Measurements from ENCODE around the gene HECTD2. TPM values are rescaled to one million over a fixed set of nuclear protein-coding genes. Genes with fewer than 3 reads are reported as not detected.

The HECTD2 gene
- total and polyA plus RNA-seq, 7 donors: 2.4 to 29.3 (median 25.5) TPM

- Histone ChIP-seq H3K4me3 (no peak overlapping the region), H3K36me3 (peaks cover 0 to 77% (median 18%) of the 10 kb centered on the region in 4 donors), H3K9me3 (no peaks in the 10 kb centered on the region), H3K27me3 (no peaks in the 10 kb centered on the region), H3K4me1 (no peaks in the 10 kb centered on the region), H3K27ac (no peak overlapping the region)
- TF ChIP-seq EP300 (IDR thresholded peaks at IDR 0.05) (no peak), CTCF (IDR thresholded peaks at IDR 0.05) (no peak), POLR2A (IDR thresholded peaks at IDR 0.05) (no peak), POLR2AphosphoS5 (IDR thresholded peaks at IDR 0.05) (no peak)
- intact Hi-C loops (cut with DNase I): no loop called here
- WGBS, 2 donors: 94 to 98% methylated on average over 1 of the region's 1 CpG
- no peak for DNase-seq
Measured at GRCh38 chr10:91465261-91465660, 55.1 kb downstream of the HECTD2 start.

GRCh38 chr10:91467114-91467513 is 57.0 kb downstream of the HECTD2 start:
- Histone ChIP-seq H3K27ac (no peak overlapping the region), H3K9me3 (no peaks in the 10 kb centered on the region), H3K36me3 (peaks cover 0 to 59% (median 15%) of the 10 kb centered on the region in 4 donors), H3K27me3 (no peaks in the 10 kb centered on the region), H3K4me3 (no peak overlapping the region), H3K4me1 (no peaks in the 10 kb centered on the region)
- TF ChIP-seq CTCF (IDR thresholded peaks at IDR 0.05) (no peak), POLR2A (IDR thresholded peaks at IDR 0.05) (no peak), POLR2AphosphoS5 (IDR thresholded peaks at IDR 0.05) (no peak), EP300 (IDR thresholded peaks at IDR 0.05) (no peak)
- intact Hi-C loops (cut with DNase I): no loop called here
- 96 to 98% methylated on average over 4 of the region's 4 CpGs for WGBS, 2 donors
- DNase-seq: no peak

GRCh38 chr10:91471602-91472001 is 61.5 kb downstream of the HECTD2 start:
- H3K4me3 ChIP-seq: no peak overlapping the region
- H3K36me3 ChIP-seq: peaks cover 0 to 16% (median 7%) of the 10 kb centered on the region in 4 donors
- H3K27me3 ChIP-seq: no peaks in the 10 kb centered on the region
- DNase-seq: no peak
- intact Hi-C loops (cut with DNase I): no loop called here
- H3K4me1 ChIP-seq: no peaks in the 10 kb centered on the region
- WGBS, 2 donors: 93 to 96% methylated on average over 1 of the region's 1 CpG
- H3K27ac ChIP-seq: no peak overlapping the region
- no peaks in the 10 kb centered on the region for H3K9me3 ChIP-seq
- TF ChIP-seq CTCF (IDR thresholded peaks at IDR 0.05) (no peak), POLR2AphosphoS5 (IDR thresholded peaks at IDR 0.05) (no peak), POLR2A (IDR thresholded peaks at IDR 0.05) (no peak), EP300 (IDR thresholded peaks at IDR 0.05) (no peak)

GRCh38 chr10:91472911-91473310 is 62.8 kb downstream of the HECTD2 start:
- Histone ChIP-seq H3K4me1 (no peaks in the 10 kb centered on the region), H3K9me3 (no peaks in the 10 kb centered on the region), H3K27ac (no peak overlapping the region), H3K36me3 (peaks cover 0 to 3% (median 0%) of the 10 kb centered on the region in 4 donors), H3K4me3 (no peak overlapping the region), H3K27me3 (no peaks in the 10 kb centered on the region)
- DNase-seq: no peak
- TF ChIP-seq POLR2AphosphoS5 (IDR thresholded peaks at IDR 0.05) (no peak), EP300 (IDR thresholded peaks at IDR 0.05) (no peak), POLR2A (IDR thresholded peaks at IDR 0.05) (no peak), CTCF (IDR thresholded peaks at IDR 0.05) (no peak)
- 95% methylated on average over 2 of the region's 2 CpGs for WGBS, 2 donors
- intact Hi-C loops (cut with DNase I): no loop called here

GRCh38 chr10:91474009-91474408 is 63.9 kb downstream of the HECTD2 start:
- intact Hi-C loops (cut with DNase I): no loop called here
- Histone ChIP-seq H3K36me3 (no peaks in the 10 kb centered on the region), H3K9me3 (no peaks in the 10 kb centered on the region), H3K4me3 (no peak overlapping the region), H3K27ac (no peak overlapping the region), H3K27me3 (no peaks in the 10 kb centered on the region), H3K4me1 (no peaks in the 10 kb centered on the region)
- DNase-seq: no peak
- WGBS, 2 donors: 88 to 92% methylated on average over 1 of the region's 1 CpG
- no peak for TF ChIP-seq POLR2AphosphoS5 (IDR thresholded peaks at IDR 0.05)
- no peak for TF ChIP-seq POLR2A (IDR thresholded peaks at IDR 0.05)
- no peak for TF ChIP-seq EP300 (IDR thresholded peaks at IDR 0.05)
- TF ChIP-seq CTCF (IDR thresholded peaks at IDR 0.05): no peak

Measured in sigmoid colon (tissue), 7 donors.